Right lobe of liver (tissue), 4 donors: Measurements from ENCODE around the gene XDH.

Source experiments
- POLR2A ChIP-seq: fragments of 450-650 bp; IDR thresholded peaks from one replicate; pipeline ENCODE4 v1.6.1; 2017; ENCODE audit warnings: antibody characterized with exemption, mild to moderate bottlenecking
- TF ChIP-seq, protein P1 (sequence below), 4 donors: fragments of 200-600 bp in 3 of 4; fragments of 450-650 bp in 1 of 4; IDR thresholded peaks; one replicate each; pipeline versions ENCODE4 v1.5.1 to v1.8.0; 2016 to 2022; ENCODE audit warnings: antibody characterized with exemption in 4 of 4, mild to moderate bottlenecking in 2 of 4
- donor health status: DM: no; HTN: no; CAD: no.
- donor health status: DM: no; HTN: no; CAD: no.
- donor health status: DM: no; HTN: yes; CAD: no.

DNA sequence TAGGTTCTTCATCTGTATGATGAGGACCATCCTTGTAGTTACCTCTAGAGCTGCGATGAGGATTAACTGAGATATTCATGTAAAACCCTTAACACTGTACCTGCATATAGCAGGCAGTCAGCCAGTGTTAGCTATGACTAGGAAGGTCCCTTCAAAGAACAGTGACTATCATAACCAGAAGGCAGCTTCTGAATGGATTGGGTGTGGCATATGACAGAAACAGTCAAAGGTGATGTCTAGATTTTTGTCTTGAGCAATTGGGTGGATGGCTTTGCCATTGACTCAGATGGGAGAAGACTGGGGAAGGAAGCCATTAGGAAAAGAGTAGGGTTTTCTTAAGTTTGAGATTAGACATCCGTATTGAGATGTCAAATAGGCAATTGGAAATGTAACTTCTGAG, 15.7 kb downstream of the XDH start:
- no peak for TF ChIP-seq POLR2A
- TF ChIP-seq, protein P1, sequence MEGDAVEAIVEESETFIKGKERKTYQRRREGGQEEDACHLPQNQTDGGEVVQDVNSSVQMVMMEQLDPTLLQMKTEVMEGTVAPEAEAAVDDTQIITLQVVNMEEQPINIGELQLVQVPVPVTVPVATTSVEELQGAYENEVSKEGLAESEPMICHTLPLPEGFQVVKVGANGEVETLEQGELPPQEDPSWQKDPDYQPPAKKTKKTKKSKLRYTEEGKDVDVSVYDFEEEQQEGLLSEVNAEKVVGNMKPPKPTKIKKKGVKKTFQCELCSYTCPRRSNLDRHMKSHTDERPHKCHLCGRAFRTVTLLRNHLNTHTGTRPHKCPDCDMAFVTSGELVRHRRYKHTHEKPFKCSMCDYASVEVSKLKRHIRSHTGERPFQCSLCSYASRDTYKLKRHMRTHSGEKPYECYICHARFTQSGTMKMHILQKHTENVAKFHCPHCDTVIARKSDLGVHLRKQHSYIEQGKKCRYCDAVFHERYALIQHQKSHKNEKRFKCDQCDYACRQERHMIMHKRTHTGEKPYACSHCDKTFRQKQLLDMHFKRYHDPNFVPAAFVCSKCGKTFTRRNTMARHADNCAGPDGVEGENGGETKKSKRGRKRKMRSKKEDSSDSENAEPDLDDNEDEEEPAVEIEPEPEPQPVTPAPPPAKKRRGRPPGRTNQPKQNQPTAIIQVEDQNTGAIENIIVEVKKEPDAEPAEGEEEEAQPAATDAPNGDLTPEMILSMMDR (IDR thresholded peaks at IDR 0.05): no peak
